HG03457 (cell line): Measurements from ENCODE around the gene ADAM11.
A peak's percentile ranks its signal among the peaks of the same experiment; 100 is the strongest.

ENCODE experiments used
- ATAC-seq: cut with Tn5 transposase; IDR thresholded peaks from one replicate; pipeline ENCODE4 v1.9.1; 2021; ENCODE audit warnings: moderate number of reproducible peaks; ENCODE audit not compliant: unreplicated experiment

The ADAM11 gene

DNA sequence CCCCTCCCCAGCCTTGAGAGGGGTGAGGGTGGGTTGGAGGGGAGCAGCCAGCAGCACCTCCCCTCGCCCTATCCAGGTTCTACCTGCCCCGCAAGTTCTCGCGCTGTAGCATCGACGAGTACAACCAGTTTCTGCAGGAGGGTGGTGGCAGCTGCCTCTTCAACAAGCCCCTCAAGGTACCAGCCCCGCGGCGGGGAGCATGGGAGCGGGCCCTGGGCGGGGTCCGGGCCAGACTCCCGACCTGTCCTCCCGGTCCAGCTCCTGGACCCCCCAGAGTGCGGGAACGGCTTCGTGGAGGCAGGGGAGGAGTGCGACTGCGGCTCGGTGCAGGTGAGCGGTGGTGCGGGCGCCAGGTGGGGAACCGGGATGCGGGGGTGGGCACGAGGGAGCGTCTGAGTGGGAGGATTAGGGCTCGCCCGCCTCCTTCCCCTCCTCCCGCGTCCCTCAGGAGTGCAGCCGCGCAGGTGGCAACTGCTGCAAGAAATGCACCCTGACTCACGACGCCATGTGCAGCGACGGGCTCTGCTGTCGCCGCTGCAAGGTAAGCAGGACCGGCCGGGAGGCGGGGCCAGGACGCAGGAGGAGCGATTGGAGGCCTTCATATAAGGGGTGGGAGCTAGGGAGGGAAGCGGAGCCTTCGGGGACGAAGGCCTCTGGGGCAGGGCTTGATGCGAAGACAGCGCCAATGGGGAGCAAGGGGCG, 16.5 kb downstream of the ADAM11 start:
- peak; percentile 85 for ATAC-seq

DNA sequence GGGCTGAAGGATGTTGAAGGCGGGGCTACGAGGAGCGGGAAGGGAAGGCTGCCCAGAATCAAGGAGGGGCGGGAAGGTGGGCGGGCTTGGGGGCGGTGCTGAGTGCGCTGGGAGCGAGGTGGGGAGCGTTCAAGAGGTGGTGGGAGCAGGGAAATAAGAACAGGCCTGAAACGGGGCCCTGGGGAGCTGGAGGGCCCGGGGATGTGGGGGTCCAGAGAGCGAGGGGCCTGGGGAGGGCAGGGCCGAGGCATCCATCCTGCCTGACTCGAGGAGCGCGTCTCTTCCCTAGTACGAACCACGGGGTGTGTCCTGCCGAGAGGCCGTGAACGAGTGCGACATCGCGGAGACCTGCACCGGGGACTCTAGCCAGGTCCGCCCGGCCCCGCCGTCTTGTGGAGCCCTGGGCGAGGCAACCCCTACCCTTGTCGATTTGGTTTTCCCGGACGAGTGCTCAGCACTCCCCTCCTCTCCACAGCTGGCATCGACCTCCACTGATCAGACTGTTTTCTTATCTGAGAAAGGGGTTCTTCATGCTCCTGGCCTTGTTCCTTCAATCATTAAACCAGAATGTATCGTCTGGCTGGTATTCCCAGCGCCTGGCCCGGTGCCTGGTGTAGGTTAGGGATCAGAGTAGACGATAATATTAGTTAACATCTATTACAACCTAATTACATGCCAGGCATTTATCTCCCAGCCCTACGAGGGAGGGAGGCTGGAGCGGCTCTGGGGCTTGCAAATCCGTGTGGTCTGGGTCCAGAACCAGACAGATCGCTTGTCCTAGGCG, 17.2 kb downstream of the ADAM11 start:
- no peak for ATAC-seq

DNA sequence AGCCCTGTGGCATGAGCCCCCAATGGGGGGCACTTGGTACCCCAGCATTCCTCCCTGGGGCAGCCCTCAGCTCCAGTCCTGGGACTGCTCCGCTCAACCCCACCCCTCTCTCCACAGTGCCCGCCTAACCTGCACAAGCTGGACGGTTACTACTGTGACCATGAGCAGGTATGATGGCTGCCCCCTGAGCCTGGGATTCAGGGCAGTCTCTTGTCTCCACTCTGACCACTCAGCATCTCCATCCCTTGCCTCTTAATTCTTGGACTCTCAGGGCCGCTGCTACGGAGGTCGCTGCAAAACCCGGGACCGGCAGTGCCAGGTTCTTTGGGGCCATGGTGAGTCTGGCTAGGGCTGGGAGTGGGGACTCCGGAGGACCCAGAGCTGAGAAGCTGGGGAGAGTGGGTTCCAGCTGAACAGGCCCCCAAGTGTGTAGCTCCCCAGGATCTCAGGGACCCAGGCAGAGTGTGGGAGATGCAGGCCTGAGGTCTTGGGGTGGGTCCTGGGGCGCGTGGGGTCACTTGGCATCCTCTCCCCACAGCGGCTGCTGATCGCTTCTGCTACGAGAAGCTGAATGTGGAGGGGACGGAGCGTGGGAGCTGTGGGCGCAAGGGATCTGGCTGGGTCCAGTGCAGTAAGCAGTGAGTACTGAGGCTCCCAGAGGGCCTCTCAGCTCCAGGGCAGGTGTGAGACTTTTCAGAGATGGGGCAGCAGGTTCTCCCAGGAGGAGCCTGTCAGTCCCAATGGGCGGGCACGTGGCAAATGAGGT, 18.0 kb downstream of the ADAM11 start:
- ATAC-seq: no peak

DNA sequence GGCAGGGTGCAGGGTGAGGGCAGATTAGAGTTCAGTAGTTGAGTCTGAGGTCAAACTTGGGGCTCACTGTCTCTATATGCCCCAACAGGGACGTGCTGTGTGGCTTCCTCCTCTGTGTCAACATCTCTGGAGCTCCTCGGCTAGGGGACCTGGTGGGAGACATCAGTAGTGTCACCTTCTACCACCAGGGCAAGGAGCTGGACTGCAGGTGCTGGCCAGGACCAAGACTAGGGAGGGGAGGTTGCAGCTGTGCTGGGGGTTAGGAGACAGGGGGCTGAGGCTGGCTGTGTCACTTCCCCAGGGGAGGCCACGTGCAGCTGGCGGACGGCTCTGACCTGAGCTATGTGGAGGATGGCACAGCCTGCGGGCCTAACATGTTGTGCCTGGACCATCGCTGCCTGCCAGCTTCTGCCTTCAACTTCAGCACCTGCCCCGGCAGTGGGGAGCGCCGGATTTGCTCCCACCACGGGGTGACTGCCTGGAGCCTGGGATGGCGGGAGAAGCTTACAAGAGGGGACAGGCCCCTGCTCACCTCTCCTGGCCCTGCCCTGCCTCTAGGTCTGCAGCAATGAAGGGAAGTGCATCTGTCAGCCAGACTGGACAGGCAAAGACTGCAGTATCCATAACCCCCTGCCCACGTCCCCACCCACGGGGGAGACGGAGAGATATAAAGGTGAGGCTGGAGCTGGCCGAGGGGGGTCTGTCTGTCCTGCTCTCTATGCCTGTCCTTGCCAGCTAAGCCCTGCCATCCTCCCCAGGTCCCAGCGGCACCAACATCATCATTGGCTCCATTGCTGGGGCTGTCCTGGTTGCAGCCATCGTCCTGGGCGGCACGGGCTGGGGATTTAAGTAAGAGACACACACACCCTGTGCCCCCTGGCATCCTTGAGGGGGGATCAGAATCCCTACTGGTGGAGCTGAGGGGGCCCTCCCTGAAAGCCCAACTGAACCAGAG, 18.9 kb downstream of the ADAM11 start:
- no peak for ATAC-seq

DNA sequence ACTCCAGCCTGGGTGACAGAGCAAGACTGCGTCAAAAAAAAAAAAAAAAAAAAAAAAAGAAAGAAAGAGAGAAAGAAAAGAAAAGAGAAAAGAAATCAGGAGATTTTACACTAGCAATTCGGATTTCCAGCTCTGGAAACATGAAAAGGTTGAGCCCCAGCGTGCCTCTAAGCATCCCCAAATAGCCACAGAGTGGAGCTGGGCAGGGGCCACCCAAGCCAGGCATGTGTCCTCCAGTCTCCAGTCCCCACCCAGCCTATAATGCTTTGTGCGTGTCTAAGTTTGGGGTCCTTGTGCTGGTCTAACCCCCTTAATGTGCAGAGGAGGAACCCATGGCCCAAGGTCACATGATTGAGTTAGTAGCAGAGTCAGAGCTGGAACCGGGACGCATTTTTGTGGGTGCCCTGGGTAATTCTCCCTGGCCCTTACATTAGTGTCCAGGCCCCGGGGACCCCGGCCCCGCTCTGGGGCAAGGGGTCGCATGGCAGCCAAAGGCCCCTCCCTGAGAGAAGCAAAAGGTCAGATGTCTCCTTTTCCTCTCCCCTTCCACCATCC, 19.9 kb downstream of the ADAM11 start:
- ATAC-seq: no peak

DNA sequence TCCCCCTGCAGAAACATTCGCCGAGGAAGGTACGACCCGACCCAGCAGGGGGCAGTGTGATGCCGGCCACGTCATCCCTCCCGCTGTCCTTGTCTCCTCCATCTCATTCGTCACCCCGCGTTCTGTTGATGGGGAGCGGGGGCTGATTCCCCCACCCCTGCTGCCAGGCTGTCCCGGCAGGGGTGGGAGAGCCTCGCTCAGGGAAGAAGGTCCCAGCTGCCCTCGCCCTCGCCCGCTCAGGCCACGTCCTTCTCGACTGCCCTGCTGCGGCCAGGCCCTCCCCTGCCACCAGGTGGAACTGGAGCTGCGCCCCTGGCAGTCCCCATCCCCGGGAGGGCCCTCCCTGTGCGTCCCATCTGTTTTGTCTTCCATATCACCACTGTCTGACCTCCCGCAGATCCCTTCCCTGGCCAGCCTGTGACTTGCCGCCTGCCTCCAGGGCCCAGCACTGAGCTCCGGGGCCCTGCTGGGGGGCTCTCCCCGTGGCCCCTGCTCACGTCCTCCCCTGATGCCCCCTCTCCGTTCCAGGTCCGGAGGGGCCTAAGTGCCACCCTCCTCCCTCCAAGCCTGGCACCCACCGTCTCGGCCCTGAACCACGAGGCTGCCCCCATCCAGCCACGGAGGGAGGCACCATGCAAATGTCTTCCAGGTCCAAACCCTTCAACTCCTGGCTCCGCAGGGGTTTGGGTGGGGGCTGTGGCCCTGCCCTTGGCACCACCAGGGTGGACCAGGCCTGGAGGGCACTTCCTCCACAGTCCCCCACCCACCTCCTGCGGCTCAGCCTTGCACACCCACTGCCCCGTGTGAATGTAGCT, 20.6 kb downstream of the ADAM11 start:
- ATAC-seq: no peak

DNA sequence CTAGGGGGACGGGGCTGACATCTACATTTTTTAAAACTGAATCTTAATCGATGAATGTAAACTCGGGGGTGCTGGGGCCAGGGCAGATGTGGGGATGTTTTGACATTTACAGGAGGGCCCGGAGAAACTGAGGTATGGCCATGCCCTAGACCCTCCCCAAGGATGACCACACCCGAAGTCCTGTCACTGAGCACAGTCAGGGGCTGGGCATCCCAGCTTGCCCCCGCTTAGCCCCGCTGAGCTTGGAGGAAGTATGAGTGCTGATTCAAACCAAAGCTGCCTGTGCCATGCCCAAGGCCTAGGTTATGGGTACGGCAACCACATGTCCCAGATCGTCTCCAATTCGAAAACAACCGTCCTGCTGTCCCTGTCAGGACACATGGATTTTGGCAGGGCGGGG, 21.4 kb downstream of the ADAM11 start:
- no peak for ATAC-seq

DNA sequence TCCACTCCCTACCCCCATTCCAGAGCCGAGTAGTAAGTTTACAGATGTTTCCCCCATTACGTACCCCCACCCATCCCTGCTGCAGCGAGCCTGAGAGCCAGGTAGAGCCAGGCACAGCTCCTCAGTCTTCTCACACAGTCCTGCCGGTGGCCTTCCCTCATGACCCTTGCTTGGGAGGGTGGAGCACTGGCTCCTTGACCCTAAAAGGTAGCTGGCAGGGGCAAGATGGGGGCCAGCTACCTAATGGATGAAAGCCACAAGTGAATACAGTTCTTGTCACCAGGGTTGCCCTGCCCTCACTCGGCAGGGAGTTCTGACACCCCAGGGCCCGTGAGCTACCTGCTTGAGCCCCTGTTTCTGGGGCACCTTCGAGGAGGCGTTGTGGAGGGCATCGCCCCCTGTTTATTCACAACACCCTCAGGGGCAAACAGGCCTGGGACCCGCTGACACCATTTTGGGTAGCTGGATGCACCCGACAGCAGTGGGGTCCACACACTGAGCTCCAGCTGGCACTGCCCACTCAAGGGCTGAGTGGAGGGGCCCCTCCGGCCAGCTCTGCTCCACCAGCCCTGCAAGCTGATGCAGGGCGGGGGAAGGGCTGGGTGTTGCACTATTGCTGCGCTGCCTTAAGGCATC, 22.2 kb downstream of the ADAM11 start:
- no peak for ATAC-seq

DNA sequence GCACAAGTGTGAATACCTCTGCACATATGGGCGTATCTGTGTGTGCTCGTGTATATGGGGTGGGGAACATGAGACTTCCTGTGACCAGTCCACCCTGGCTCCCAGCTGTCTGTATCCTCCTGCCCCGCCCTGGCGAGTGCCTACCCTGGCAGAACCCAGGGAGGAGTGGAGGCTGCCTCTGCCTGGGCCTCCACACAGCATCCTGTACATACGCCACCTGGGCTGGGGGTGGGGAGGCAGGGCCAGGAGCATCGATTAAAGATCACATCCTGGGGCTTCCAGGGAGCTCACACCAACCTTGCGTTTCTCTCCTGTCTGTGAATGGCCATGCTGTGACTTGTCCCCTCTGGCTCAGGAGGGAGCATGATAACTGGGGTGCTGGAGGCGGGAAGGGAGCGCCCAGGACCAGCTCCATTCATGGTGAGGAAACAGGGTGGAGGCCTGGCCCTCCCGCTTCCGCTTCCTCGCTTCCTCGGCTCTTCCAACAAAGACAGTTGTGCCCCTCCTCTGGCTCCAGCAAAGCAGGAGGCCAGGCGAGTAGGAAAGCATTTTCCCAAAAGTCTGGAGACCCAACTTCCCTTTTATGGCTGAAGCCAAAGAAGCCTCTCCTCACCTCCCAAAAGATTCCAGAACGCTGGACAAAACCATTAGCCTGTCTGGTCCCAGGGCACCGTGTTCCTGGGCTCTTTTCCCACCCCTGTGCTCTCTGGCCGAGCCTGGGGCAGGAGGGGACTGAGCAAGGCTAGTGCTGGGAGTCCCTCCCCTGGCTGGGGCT, 22.9 kb downstream of the ADAM11 start:
- ATAC-seq: no peak

DNA sequence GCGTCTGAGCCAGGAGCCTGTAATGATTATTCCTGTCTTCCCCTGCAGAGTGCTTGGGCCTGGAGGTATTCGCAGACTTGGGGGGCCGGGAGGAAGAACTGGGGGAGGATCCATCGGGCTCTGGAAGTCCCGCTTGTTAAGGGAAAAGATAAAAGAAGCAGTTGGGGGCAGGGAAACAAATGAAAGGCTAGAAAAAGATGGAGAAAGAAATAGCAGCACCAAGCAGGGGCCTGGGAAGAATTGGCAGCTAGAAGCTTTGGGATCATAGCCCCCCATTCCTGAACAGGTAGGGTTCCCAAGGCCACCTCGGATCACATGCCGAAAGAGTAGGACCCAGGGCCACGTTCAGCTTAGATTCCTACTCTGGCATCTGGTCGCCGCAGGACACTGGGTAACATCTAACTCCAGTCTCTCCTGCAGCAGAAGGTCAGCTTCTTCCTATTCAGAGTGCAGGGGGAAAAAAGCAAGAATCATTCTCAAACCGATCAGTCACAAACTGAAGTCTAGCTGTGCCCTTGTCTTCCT, 23.6 kb downstream of the ADAM11 start:
- ATAC-seq: no peak

DNA sequence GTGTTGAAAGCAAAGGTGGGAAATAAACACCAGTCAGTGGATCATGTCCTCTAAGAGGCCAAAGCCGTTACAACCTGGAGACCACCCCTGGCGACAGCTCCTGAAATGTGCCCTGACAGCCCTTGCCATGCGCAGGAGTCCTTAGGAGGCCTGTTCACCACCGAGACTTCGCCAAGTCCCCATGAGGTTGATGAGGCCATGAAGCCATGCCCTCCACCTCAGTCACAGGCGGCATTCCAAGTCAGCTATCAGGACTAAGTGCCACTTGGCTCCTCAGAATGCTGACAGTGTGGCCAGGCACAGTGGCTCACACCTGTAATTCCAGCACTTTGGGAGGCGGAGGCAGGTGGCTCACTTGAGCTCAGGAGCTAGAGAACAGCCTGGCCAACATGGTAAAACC, 27.1 kb downstream of the ADAM11 start:
- ATAC-seq: no peak

DNA sequence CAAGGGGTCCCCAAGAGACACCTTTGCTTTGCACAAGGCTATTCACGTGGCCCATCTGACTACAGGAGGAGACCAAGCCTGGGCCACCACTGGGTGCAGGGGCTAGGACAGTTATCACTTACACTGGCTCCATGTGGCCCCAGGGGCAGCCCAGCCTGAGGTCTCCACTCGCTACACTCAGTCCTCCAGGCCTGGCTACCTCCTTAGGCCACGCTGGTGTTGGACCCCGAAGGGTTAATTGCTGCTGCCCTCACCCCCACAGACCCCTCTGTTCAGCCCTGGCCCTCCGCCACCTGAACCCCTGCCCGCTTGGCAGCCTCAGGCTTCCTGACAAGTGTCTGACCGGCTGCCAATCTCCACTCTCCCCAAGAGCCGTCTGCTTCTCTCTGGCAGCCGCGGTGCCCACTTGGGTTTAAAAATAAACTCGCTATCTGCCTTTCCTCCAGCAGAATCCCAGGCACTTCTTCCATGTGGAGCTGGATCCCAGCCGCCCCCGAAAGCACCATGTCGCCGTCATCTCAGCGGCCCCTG, 27.8 kb downstream of the ADAM11 start:
- no peak for ATAC-seq

DNA sequence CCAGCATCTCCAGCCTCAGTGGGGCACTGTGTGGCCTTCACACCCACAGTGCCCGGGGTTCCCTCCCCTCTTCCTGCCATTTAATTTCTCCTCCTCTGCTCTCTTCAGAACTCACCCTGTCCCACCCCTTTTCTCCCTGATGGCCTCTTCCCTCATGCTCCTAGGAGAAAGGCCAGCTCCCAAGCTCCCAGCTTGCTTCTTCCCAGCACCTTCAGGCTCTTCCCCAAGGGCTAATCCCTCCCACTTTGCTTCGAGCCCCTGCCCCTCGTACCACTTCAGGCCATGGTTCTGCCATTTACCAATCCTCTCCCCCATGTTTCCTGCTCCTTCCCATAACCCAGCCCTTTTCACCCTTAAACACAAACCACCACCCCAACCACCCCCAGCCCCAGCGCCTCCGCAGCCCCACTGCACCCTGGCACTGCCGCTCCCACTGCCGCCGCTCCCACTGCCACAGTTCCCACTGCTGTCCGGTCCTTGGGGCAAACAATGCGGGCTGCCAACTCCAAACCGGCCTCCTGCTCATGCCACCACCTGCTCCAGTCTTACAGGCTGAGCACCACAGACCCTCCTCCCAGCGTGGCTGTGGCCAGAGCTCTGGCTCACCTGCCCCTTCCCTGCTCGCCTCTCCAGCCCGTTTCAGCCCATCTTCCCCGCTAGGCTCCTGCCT, 28.6 kb downstream of the ADAM11 start:
- ATAC-seq: no peak

DNA sequence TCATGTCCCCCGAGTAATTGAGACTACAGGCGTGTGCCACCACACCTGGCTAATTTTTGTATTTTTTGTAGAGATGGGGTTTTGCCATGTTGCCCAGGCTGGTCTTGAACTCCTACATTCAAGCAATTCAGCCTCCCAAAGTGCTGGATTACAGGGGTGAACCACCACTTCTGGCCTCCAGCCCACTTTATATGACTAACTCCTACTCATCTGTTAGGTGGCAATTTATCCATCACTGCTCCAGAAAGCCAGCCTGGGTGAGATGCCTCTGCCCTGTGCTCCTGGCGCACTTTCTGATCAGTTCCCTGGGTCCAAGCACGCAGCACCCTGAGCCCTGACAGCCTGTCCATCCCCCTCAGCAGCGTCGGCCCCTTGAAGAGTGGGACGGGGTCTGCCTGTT, 29.4 kb downstream of the ADAM11 start:
- ATAC-seq: no peak

DNA sequence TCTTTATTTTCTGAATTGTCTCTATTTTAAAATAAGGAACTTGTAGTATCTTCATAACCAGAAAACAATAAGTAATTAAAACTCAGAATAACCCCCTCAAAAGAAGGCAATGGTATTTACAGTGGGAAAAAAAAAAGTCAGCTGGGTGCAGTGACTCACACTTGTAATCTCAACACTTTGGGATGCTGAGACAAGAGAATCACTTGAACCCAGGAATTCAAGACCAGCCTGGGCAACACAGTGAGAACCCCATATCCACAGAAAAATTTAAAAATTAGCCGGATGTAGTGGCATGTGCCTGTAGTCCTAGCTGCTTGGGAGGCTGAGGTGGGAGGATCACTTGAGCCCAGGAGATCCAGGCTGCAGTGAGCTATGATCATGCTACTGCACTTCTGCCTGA, 33.5 kb downstream of the ADAM11 start:
- ATAC-seq: no peak

DNA sequence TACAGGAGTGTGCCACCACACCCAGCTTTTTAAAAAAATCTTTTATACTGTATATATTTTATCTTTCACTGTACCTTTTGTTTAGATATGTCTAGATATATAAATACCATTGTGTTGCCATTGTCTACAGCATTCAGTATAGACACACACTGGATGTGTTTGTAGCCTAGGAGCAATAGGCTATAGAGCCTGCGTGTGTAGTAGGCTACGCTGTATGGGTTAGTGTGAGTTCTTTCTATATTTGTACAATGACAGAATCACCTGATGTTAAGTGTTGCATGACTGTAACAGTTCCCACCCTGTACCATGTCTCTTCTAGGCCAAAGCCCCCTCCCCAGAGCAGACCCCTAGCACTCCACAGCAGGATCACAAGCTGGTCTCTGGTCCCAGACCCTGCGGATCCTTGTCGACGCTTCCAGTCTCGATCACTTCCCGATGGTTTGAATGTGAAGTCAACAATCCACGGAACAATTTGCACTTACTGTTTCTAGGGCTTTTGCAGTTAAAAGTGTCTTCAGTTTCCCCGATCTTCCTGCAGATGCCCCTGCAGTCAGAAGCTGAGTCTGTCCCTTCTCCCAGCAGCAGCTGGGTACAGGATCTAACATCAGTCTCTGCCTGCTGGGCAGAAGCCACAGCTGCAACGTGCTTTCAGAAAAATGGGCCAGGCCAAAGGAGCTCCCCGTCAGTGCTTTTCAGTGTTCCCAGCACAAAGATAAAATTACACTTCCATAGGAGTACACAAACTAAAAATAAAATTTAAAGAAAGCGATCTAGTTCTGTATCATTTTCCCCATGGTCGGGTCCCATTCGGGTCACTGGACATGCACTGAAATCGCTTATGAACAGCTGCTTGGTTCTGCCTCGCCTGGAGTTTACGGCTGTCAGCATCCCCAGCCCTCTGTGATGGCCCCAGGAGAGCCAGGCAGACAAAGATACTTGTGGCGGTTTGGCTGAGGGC, 35.4 kb downstream of the ADAM11 start:
- ATAC-seq: no peak
